Glutamatergic neuron (in vitro differentiated cells): ENCODE results near the gene PRSS23. TPM values are rescaled to one million over a fixed set of nuclear protein-coding genes. Genes with fewer than 3 reads are reported as not detected.

Source experiments
- DNase-seq: peaks from one replicate; pipeline ENCODE4 v3.0.0; 2022
- H3K27ac Mint-ChIP-seq: one replicate; pipeline ENCODE4 v1.8.0; 2020; ENCODE audit warnings: mild to moderate bottlenecking, mixed read lengths, inconsistent platforms; ENCODE audit not compliant: unreplicated experiment
- H3K27me3 Mint-ChIP-seq: one replicate; pipeline ENCODE4 v1.8.0; 2020; ENCODE audit warnings: mild to moderate bottlenecking, moderate library complexity, mixed read lengths, inconsistent platforms; ENCODE audit not compliant: unreplicated experiment
- H3K36me3 Mint-ChIP-seq: one replicate; pipeline ENCODE4 v1.8.0; 2020; ENCODE audit warnings: mild to moderate bottlenecking, mixed read lengths, inconsistent platforms; ENCODE audit not compliant: unreplicated experiment
- H3K4me1 Mint-ChIP-seq: one replicate; pipeline ENCODE4 v1.8.0; 2020; ENCODE audit warnings: mild to moderate bottlenecking, low read depth, mixed read lengths, inconsistent platforms; ENCODE audit not compliant: unreplicated experiment
- H3K4me3 Mint-ChIP-seq: one replicate; pipeline ENCODE4 v1.8.0; 2020; ENCODE audit warnings: mild to moderate bottlenecking, mixed read lengths, inconsistent platforms; ENCODE audit not compliant: unreplicated experiment
- H3K9me3 Mint-ChIP-seq: one replicate; pipeline ENCODE4 v1.8.0; 2020; ENCODE audit warnings: mild to moderate bottlenecking, moderate library complexity, mixed read lengths, inconsistent platforms; ENCODE audit not compliant: unreplicated experiment
- CTCF ChIP-seq: fragments of 200-600 bp; sonication (generic); IDR thresholded peaks from one replicate; pipeline ENCODE4 v1.5.0; 2021; ENCODE audit not compliant: partially characterized antibody, unreplicated experiment
- total RNA-seq: library from RNA; stranded (reverse); fragmentation: NEBNext Ultra II Directional; extraction: Animal tissue kit (Norgen Biotek cat#: 25700); gene quantifications from one replicate; pipeline ENCODE4 v1.2.1, GENCODE V29; 2021; ENCODE audit not compliant: unreplicated experiment

Gene PRSS23
- total RNA-seq, 1 donor from 2014 or later, result 20.2 TPM

GRCh38 chr11:86773513-86774252 lies 26.7 kb upstream of the PRSS23 start:
- peaks cover 7% of the 10 kb centered on the region for H3K9me3 Mint-ChIP-seq
- no peak for TF ChIP-seq CTCF
- no peak overlapping the region for H3K4me3 Mint-ChIP-seq
- H3K27me3 Mint-ChIP-seq, result peaks cover 5% of the 10 kb centered on the region
- peaks cover 5% of the 10 kb centered on the region for H3K4me1 Mint-ChIP-seq
- H3K27ac Mint-ChIP-seq, result no peak overlapping the region
- no peaks in the 10 kb centered on the region for H3K36me3 Mint-ChIP-seq
- DNase-seq, result no peak

GRCh38 chr11:86774417-86774816 lies 25.9 kb upstream of the PRSS23 start:
- H3K27me3 Mint-ChIP-seq, result peaks cover 5% of the 10 kb centered on the region
- H3K4me1 Mint-ChIP-seq, result peaks cover 2% of the 10 kb centered on the region
- no peaks in the 10 kb centered on the region for H3K36me3 Mint-ChIP-seq
- H3K27ac Mint-ChIP-seq, result no peak overlapping the region
- no peak for DNase-seq
- peaks cover 7% of the 10 kb centered on the region for H3K9me3 Mint-ChIP-seq
- TF ChIP-seq CTCF, result no peak
- H3K4me3 Mint-ChIP-seq, result no peak overlapping the region

- H3K4me3 Mint-ChIP-seq, result no peak overlapping the region
- no peak for DNase-seq
- no peaks in the 10 kb centered on the region for H3K36me3 Mint-ChIP-seq
- TF ChIP-seq CTCF, result no peak
- H3K9me3 Mint-ChIP-seq, result peaks cover 7% of the 10 kb centered on the region
- no peak overlapping the region for H3K27ac Mint-ChIP-seq
- H3K4me1 Mint-ChIP-seq, result peaks cover 2% of the 10 kb centered on the region
- H3K27me3 Mint-ChIP-seq, result peaks cover 3% of the 10 kb centered on the region
These were observed 25.0 kb upstream of the PRSS23 start for GRCh38 chr11:86775361-86775760.

GRCh38 chr11:86781546-86781945 lies 18.8 kb upstream of the PRSS23 start:
- no peak overlapping the region for H3K4me3 Mint-ChIP-seq
- TF ChIP-seq CTCF, result no peak
- no peaks in the 10 kb centered on the region for H3K4me1 Mint-ChIP-seq
- DNase-seq, result no peak
- no peaks in the 10 kb centered on the region for H3K27me3 Mint-ChIP-seq
- no peaks in the 10 kb centered on the region for H3K36me3 Mint-ChIP-seq
- no peak overlapping the region for H3K27ac Mint-ChIP-seq
- no peaks in the 10 kb centered on the region for H3K9me3 Mint-ChIP-seq

- DNase-seq, result no peak
- no peaks in the 10 kb centered on the region for H3K27me3 Mint-ChIP-seq
- H3K27ac Mint-ChIP-seq, result no peak overlapping the region
- H3K9me3 Mint-ChIP-seq, result no peaks in the 10 kb centered on the region
- no peak for TF ChIP-seq CTCF
- no peak overlapping the region for H3K4me3 Mint-ChIP-seq
- H3K36me3 Mint-ChIP-seq, result no peaks in the 10 kb centered on the region
- no peaks in the 10 kb centered on the region for H3K4me1 Mint-ChIP-seq
These were observed 17.6 kb upstream of the PRSS23 start for GRCh38 chr11:86782742-86783141.
